ENCODE measurements around the gene ST6GALNAC2. TPM values are rescaled to one million over a fixed set of nuclear protein-coding genes. Genes with fewer than 3 reads are reported as not detected.

Gene ST6GALNAC2
- total RNA-seq, 1 experiment from 2014 or later, result 0.84 TPM

- Histone ChIP-seq H3K27ac (no peak overlapping the region), H3K4me1 (replicated peaks) (peaks cover 14% of the 10 kb centered on the region)
- no peak for DNase-seq (ENCODE audit: low read depth in 1 of 2, low spot score in 2 of 2)
Measured at GRCh38 chr17:76586741-76587487, 1.3 kb upstream of the ST6GALNAC2 start.

GRCh38 chr17:76585033-76585648 lies 519 bp downstream of the ST6GALNAC2 start:
- no peak for DNase-seq (ENCODE audit: low read depth in 1 of 2, low spot score in 2 of 2)
- Histone ChIP-seq H3K27ac (no peak overlapping the region), H3K4me3 (peak overlapping the region; percentile 41), H3K9me3 (replicated peaks) (peaks cover 13% of the 10 kb centered on the region; the same call in 1 of the 2 replicates), H3K4me1 (replicated peaks) (peaks cover 14% of the 10 kb centered on the region), H3K27me3 (replicated peaks) (peaks cover 17% of the 10 kb centered on the region), H3K36me3 (no peaks in the 10 kb centered on the region)

More at GRCh38 chr17:76586741-76587487, 1.3 kb upstream of the ST6GALNAC2 start:
- Histone ChIP-seq H3K36me3 (no peaks in the 10 kb centered on the region), H3K4me3 (no peak overlapping the region), H3K27me3 (replicated peaks) (peaks cover 17% of the 10 kb centered on the region), H3K9me3 (replicated peaks) (peaks cover 13% of the 10 kb centered on the region; the same call in 1 of the 2 replicates)

GRCh38 chr17:76584427-76585032 lies 1.1 kb downstream of the ST6GALNAC2 start:
- H3K4me3 ChIP-seq, result no peak overlapping the region
- peaks cover 13% of the 10 kb centered on the region; the same call in 1 of the 2 replicates for H3K9me3 ChIP-seq (replicated peaks)
- DNase-seq (ENCODE audit: low read depth in 1 of 2, low spot score in 2 of 2), result no peak

GRCh38 chr17:76582660-76583059 lies 3.0 kb downstream of the ST6GALNAC2 start:
- Histone ChIP-seq H3K9me3 (replicated peaks) (peaks cover 9% of the 10 kb centered on the region; the same call in 1 of the 2 replicates), H3K36me3 (no peaks in the 10 kb centered on the region), H3K27ac (no peak overlapping the region), H3K4me1 (replicated peaks) (peaks cover 14% of the 10 kb centered on the region), H3K27me3 (replicated peaks) (peaks cover 17% of the 10 kb centered on the region), H3K4me3 (no peak overlapping the region)
- DNase-seq (ENCODE audit: low read depth in 1 of 2, low spot score in 2 of 2), result no peak

More at GRCh38 chr17:76584427-76585032, 1.1 kb downstream of the ST6GALNAC2 start:
- Histone ChIP-seq H3K36me3 (no peaks in the 10 kb centered on the region), H3K27ac (no peak overlapping the region), H3K27me3 (replicated peaks) (peaks cover 17% of the 10 kb centered on the region), H3K4me1 (replicated peaks) (peaks cover 14% of the 10 kb centered on the region)

GRCh38 chr17:76581515-76581914 lies 4.1 kb downstream of the ST6GALNAC2 start:
- Histone ChIP-seq H3K27ac (no peak overlapping the region), H3K27me3 (replicated peaks) (peaks cover 17% of the 10 kb centered on the region), H3K9me3 (replicated peaks) (peaks cover 9% of the 10 kb centered on the region; the same call in 1 of the 2 replicates), H3K4me1 (replicated peaks) (peaks cover 14% of the 10 kb centered on the region), H3K36me3 (no peaks in the 10 kb centered on the region), H3K4me3 (no peak overlapping the region)
- no peak for DNase-seq (ENCODE audit: low read depth in 1 of 2, low spot score in 2 of 2)

- no peaks in the 10 kb centered on the region for H3K36me3 ChIP-seq
- no peaks in the 10 kb centered on the region; the same call in 1 of the 2 replicates for H3K27me3 ChIP-seq (replicated peaks)
- H3K4me3 ChIP-seq, result no peak overlapping the region
- DNase-seq (ENCODE audit: low read depth in 1 of 2, low spot score in 2 of 2), result no peak
- no peak overlapping the region for H3K27ac ChIP-seq
- H3K4me1 ChIP-seq (replicated peaks), result no peaks in the 10 kb centered on the region
- no peaks in the 10 kb centered on the region for H3K9me3 ChIP-seq (replicated peaks)
Measured at GRCh38 chr17:76579281-76579680, 6.4 kb downstream of the ST6GALNAC2 start.

GRCh38 chr17:76578376-76578775 lies 7.3 kb downstream of the ST6GALNAC2 start:
- H3K4me1 ChIP-seq (replicated peaks), result no peaks in the 10 kb centered on the region
- no peaks in the 10 kb centered on the region for H3K9me3 ChIP-seq (replicated peaks)
- no peak overlapping the region for H3K27ac ChIP-seq
- DNase-seq (ENCODE audit: low read depth in 1 of 2, low spot score in 2 of 2), result no peak
- no peak overlapping the region for H3K4me3 ChIP-seq
- no peaks in the 10 kb centered on the region for H3K36me3 ChIP-seq
- no peaks in the 10 kb centered on the region for H3K27me3 ChIP-seq (replicated peaks)

GRCh38 chr17:76577876-76578275 lies 7.8 kb downstream of the ST6GALNAC2 start:
- Histone ChIP-seq H3K9me3 (replicated peaks) (no peaks in the 10 kb centered on the region), H3K27me3 (replicated peaks) (no peaks in the 10 kb centered on the region), H3K4me1 (replicated peaks) (no peaks in the 10 kb centered on the region), H3K27ac (no peak overlapping the region), H3K36me3 (no peaks in the 10 kb centered on the region), H3K4me3 (no peak overlapping the region)
- DNase-seq (ENCODE audit: low read depth in 1 of 2, low spot score in 2 of 2), result no peak

- H3K4me1 ChIP-seq (replicated peaks), result no peaks in the 10 kb centered on the region
Measured at GRCh38 chr17:76576189-76576588, 9.5 kb downstream of the ST6GALNAC2 start.

GRCh38 chr17:76575570-76575969 lies 10.1 kb downstream of the ST6GALNAC2 start:
- Histone ChIP-seq H3K4me3 (no peak overlapping the region), H3K27me3 (replicated peaks) (no peaks in the 10 kb centered on the region), H3K4me1 (replicated peaks) (no peaks in the 10 kb centered on the region), H3K27ac (no peak overlapping the region), H3K36me3 (no peaks in the 10 kb centered on the region), H3K9me3 (replicated peaks) (no peaks in the 10 kb centered on the region)
- DNase-seq (ENCODE audit: low read depth in 1 of 2, low spot score in 2 of 2), result no peak

More at GRCh38 chr17:76576189-76576588, 9.5 kb downstream of the ST6GALNAC2 start:
- Histone ChIP-seq H3K27me3 (replicated peaks) (no peaks in the 10 kb centered on the region), H3K9me3 (replicated peaks) (no peaks in the 10 kb centered on the region), H3K4me3 (no peak overlapping the region), H3K36me3 (no peaks in the 10 kb centered on the region), H3K27ac (no peak overlapping the region)
- DNase-seq (ENCODE audit: low read depth in 1 of 2, low spot score in 2 of 2), result no peak

- no peak for DNase-seq (ENCODE audit: low read depth in 1 of 2, low spot score in 2 of 2)
- Histone ChIP-seq H3K4me3 (no peak overlapping the region), H3K9me3 (replicated peaks) (no peaks in the 10 kb centered on the region), H3K4me1 (replicated peaks) (no peaks in the 10 kb centered on the region), H3K36me3 (no peaks in the 10 kb centered on the region), H3K27ac (no peak overlapping the region), H3K27me3 (replicated peaks) (no peaks in the 10 kb centered on the region)
Measured at GRCh38 chr17:76574166-76574565, 11.5 kb downstream of the ST6GALNAC2 start.

- Histone ChIP-seq H3K27me3 (replicated peaks) (no peaks in the 10 kb centered on the region), H3K4me1 (replicated peaks) (no peaks in the 10 kb centered on the region; the same call in 1 of the 2 replicates), H3K36me3 (0 out of 2 replicates have a peak, but pooled peaks cover 1% of the 10 kb centered on the region), H3K27ac (no peak overlapping the region), H3K9me3 (replicated peaks) (no peaks in the 10 kb centered on the region), H3K4me3 (no peak overlapping the region)
- no peak for DNase-seq (ENCODE audit: low read depth in 1 of 2, low spot score in 2 of 2)
Measured at GRCh38 chr17:76573096-76573495, 12.6 kb downstream of the ST6GALNAC2 start.

GRCh38 chr17:76572201-76572910 lies 13.3 kb downstream of the ST6GALNAC2 start:
- H3K27ac ChIP-seq, result no peak overlapping the region
- peaks cover 9% of the 10 kb centered on the region for H3K36me3 ChIP-seq
- H3K27me3 ChIP-seq (replicated peaks), result no peaks in the 10 kb centered on the region
- no peak overlapping the region for H3K4me3 ChIP-seq
- no peak for DNase-seq (ENCODE audit: low read depth in 1 of 2, low spot score in 2 of 2)
- no peaks in the 10 kb centered on the region; the same call in 1 of the 2 replicates for H3K4me1 ChIP-seq (replicated peaks)
- H3K9me3 ChIP-seq (replicated peaks), result no peaks in the 10 kb centered on the region
